ENCODE measurements around the gene USP7.
A peak's percentile ranks its signal among the peaks of the same experiment; 100 is the strongest.
"Not testable (repeated sequence)": the region's sequence is repeated elsewhere in the genome, so short reads cannot be mapped to it uniquely, and the experiment has no call there.

USP7 gene

GRCh38 chr16:8963821-8964441 is at the start of gene USP7:
Gene USP7, minus strand, starts transcription at chr16:8963906. Its CDS starts 621 bp downstream, at chr16:8963285.
- peak; percentile 60 for DNase-seq

- DNase-seq = no peak
Measured at GRCh38 chr16:9013508-9013864, 49.8 kb upstream of the USP7 start.

- no peak for DNase-seq
Measured at GRCh38 chr16:9012848-9013507, 49.3 kb upstream of the USP7 start.

GRCh38 chr16:9012330-9012729 is 48.6 kb upstream of the USP7 start:
- no peak for DNase-seq

- no peak for DNase-seq
Measured at GRCh38 chr16:9008601-9009260, 45.0 kb upstream of the USP7 start.

GRCh38 chr16:9007177-9007794 is 43.6 kb upstream of the USP7 start:
- no peak for DNase-seq

- no peak for DNase-seq
Measured at GRCh38 chr16:9004183-9004582, 40.5 kb upstream of the USP7 start.

GRCh38 chr16:9003763-9004162 is 40.1 kb upstream of the USP7 start:
- no peak for DNase-seq

GRCh38 chr16:9003322-9003721 is 39.6 kb upstream of the USP7 start:
- DNase-seq = no peak

- no peak for DNase-seq
Measured at GRCh38 chr16:9002042-9002441, 38.3 kb upstream of the USP7 start.

- no peak for DNase-seq
Measured at GRCh38 chr16:9000664-9001063, 37.0 kb upstream of the USP7 start.

GRCh38 chr16:8999800-9000199 is 36.1 kb upstream of the USP7 start:
- no peak for DNase-seq

GRCh38 chr16:8998108-8998507 is 34.4 kb upstream of the USP7 start:
- no peak for DNase-seq

GRCh38 chr16:8996891-8997290 is 33.2 kb upstream of the USP7 start:
- DNase-seq = no peak

GRCh38 chr16:8990445-8990844 is 26.7 kb upstream of the USP7 start:
- DNase-seq = no peak

GRCh38 chr16:8989099-8989878 is 25.6 kb upstream of the USP7 start:
- no peak for DNase-seq

GRCh38 chr16:8986818-8987191 is 23.1 kb upstream of the USP7 start:
- no peak for DNase-seq

GRCh38 chr16:8986111-8986510 is 22.4 kb upstream of the USP7 start:
- no peak for DNase-seq

GRCh38 chr16:8982816-8983215 is 19.1 kb upstream of the USP7 start:
- no peak for DNase-seq

- not testable (repeated sequence) for DNase-seq
Measured at GRCh38 chr16:8981901-8982300, 18.2 kb upstream of the USP7 start.

GRCh38 chr16:8976189-8976588 is 12.5 kb upstream of the USP7 start:
- DNase-seq = not testable (repeated sequence)

GRCh38 chr16:8975039-8975438 is 11.3 kb upstream of the USP7 start:
- no peak for DNase-seq

Measured in NCI-H446 treated with DMSO at 0.1 percent for 48 hours (cell line).